A549 (cell line): ENCODE data around the gene ABCB8. TPM values are rescaled to one million over a fixed set of nuclear protein-coding genes. Genes with fewer than 3 reads are reported as not detected.

Experiments used
- ATAC-seq, 2 experiments: fragments of 200-7000 bp in 1 of 2; fragments of >200 bp in 1 of 2; cut with Nextera tagmentation in 1 of 2; cut with Tn5 transposase in 1 of 2; 3 replicates each; pipeline versions ENCODE4 v1.8.0 to v1.9.1; 2018 to 2020; ENCODE audit warnings: mild to moderate bottlenecking in 1 of 2, moderate library complexity in 1 of 2
- CTCF ChIA-PET: fragments of 300-600 bp; sonication (Branson Sonifier 250); formaldehyde crosslinking; extraction: SDS; loops from one replicate; lab custom pipeline; 2021; ENCODE audit warnings: antibody characterized with exemption, inconsistent platforms; lab: Yijun Ruan, JAX
- POLR2A ChIA-PET: fragments of 350-600 bp; formaldehyde crosslinking; extraction: SDS; loops from one replicate; lab custom pipeline; 2021; ENCODE audit warnings: antibody characterized with exemption, inconsistent platforms; lab: Yijun Ruan, JAX
- DNase-seq, 2 experiments: peaks; one replicate each; pipeline versions ENCODE4 v3.0.0 to v3.0.0-alpha.2; 2011 to 2016; ENCODE audit warnings: low read depth in 1 of 2, low spot score in 1 of 2
- FAIRE-seq: peaks from 2 replicates; lab custom pipeline; 2011; peaks lifted over from hg19 to GRCh38; lab: Jason Lieb, UNC
- H3K27ac ChIP-seq, 2 experiments: fragments of >200 bp; sonication (Bioruptor Twin); formaldehyde crosslinking; 3 replicates each; pipeline ENCODE4 v1.5.1; 2016 to 2017
- H3K4me1 ChIP-seq: fragments of >200 bp; sonication (Bioruptor Twin); formaldehyde crosslinking; 3 replicates; pipeline ENCODE4 v1.6.1; 2016
- H3K4me2 ChIP-seq: fragments of >200 bp; sonication (Bioruptor Twin); formaldehyde crosslinking; 3 replicates; pipeline ENCODE4 v1.6.1; 2016
- H3K4me3 ChIP-seq: fragments of >200 bp; sonication (Bioruptor Twin); formaldehyde crosslinking; 3 replicates; pipeline ENCODE4 v1.5.1; 2016
- H3K9me3 ChIP-seq: fragments of >200 bp; sonication (Bioruptor Twin); formaldehyde crosslinking; 3 replicates; pipeline ENCODE4 v1.6.1; 2016
- CHD4 ChIP-seq: fragments of 200-600 bp; sonication (generic); IDR thresholded peaks from 2 replicates; pipeline ENCODE4 v1.6.1; 2016; ENCODE audit warnings: antibody characterized with exemption, mild to moderate bottlenecking, borderline replicate concordance
- FOSB ChIP-seq: fragments of 250-450 bp; sonication (Bioruptor Pico); IDR thresholded peaks from 2 replicates; pipeline ENCODE4 v1.5.0; 2020; ENCODE audit warnings: mild to moderate bottlenecking, moderate library complexity
- HOXA7 ChIP-seq: fragments of 250-450 bp; sonication (Bioruptor Pico); IDR thresholded peaks from 2 replicates; pipeline ENCODE4 v1.5.0; 2020; ENCODE audit warnings: mild to moderate bottlenecking, moderate library complexity
- HOXB5 ChIP-seq: fragments of 250-450 bp; sonication (Bioruptor Pico); IDR thresholded peaks from 2 replicates; pipeline ENCODE4 v1.5.0; 2020; ENCODE audit warnings: mild to moderate bottlenecking, moderate library complexity
- MAFK ChIP-seq: fragments of 450-650 bp; IDR thresholded peaks from 2 replicates; pipeline ENCODE4 v1.6.1; 2014; ENCODE audit not compliant: partially characterized antibody
- MAZ ChIP-seq: fragments of 150-350 bp; IDR thresholded peaks from 2 replicates; pipeline ENCODE4 v1.6.1; 2014; ENCODE audit warnings: antibody characterized with exemption, low read depth, low read length, borderline replicate concordance
- PHF8 ChIP-seq: fragments of 200-600 bp; sonication (generic); IDR thresholded peaks from 2 replicates; pipeline ENCODE4 v1.6.1; 2016; ENCODE audit warnings: low read depth, mild to moderate bottlenecking, antibody characterized with exemption, moderate library complexity, borderline replicate concordance
- RAD21 ChIP-seq, 2 experiments: fragments of >200 bp in 1 of 2; sonication (Bioruptor Twin) in 1 of 2; formaldehyde crosslinking in 1 of 2; IDR thresholded peaks in 1 of 2; conservative IDR thresholded peaks in 1 of 2; 2 replicates in 1 of 2; 3 replicates in 1 of 2; pipeline ENCODE4 v1.6.1; 2012 to 2018; ENCODE audit warnings: inconsistent platforms in 1 of 2
- RFX5 ChIP-seq: fragments of 450-650 bp; IDR thresholded peaks from 2 replicates; pipeline ENCODE4 v1.7.1; 2014; ENCODE audit warnings: antibody characterized with exemption, mild to moderate bottlenecking, moderate library complexity
- SREBF2 ChIP-seq: fragments of 450-650 bp; IDR thresholded peaks from 2 replicates; pipeline ENCODE4 v1.6.1; 2014; ENCODE audit warnings: mild to moderate bottlenecking, moderate library complexity
- TP53 ChIP-seq: fragments of 250-450 bp; sonication (Bioruptor Pico); IDR thresholded peaks from 2 replicates; pipeline ENCODE4 v1.5.0; 2021; ENCODE audit warnings: mild to moderate bottlenecking, moderate library complexity
- ZC3H11A ChIP-seq: fragments of 450-650 bp; IDR thresholded peaks from 2 replicates; pipeline ENCODE4 v1.6.1; 2014; ENCODE audit warnings: antibody characterized with exemption, mild to moderate bottlenecking
- ZFP36 ChIP-seq: fragments of 450-650 bp; IDR thresholded peaks from 2 replicates; pipeline ENCODE4 v1.6.1; 2014; ENCODE audit warnings: borderline replicate concordance; ENCODE audit not compliant: partially characterized antibody
- WGBS: methylation state at CpG from one replicate; pipeline ENCODE4 v1.1.6; 2017; ENCODE audit errors: missing lambda C conversion rate; 5-methylcytosine and 5-hydroxymethylcytosine counted together
- polyA plus RNA-seq, 4 experiments: library from polyadenylated mRNA; depleted of rRNA in 3 of 4; stranded (reverse); fragments of >200 nt; fragmentation: RNase III in 1 of 4; extraction: RNeasy Plus Mini Kit Qiagen cat#74134 plus additional on column Dnase treatment in 1 of 4; gene quantifications; 2 replicates in 3 of 4; 3 replicates in 1 of 4; pipeline ENCODE4 v1.2.3, GENCODE V29; 2011 to 2017
- TF ChIP-seq, protein P1 (sequence below): fragments of >200 bp; sonication (Bioruptor Twin); formaldehyde crosslinking; IDR thresholded peaks from 3 replicates; pipeline ENCODE4 v1.5.1; 2016
- TF ChIP-seq, protein P2 (sequence below): IDR thresholded peaks from 2 replicates; pipeline ENCODE4 v1.6.1; 2012
- TF ChIP-seq, protein P3 (sequence below): fragments of 450-650 bp; IDR thresholded peaks from 2 replicates; pipeline ENCODE4 v1.6.1; 2014; ENCODE audit warnings: antibody characterized with exemption
- TF ChIP-seq, protein P4 (sequence below): fragments of >200 bp; sonication (Bioruptor Twin); formaldehyde crosslinking; IDR thresholded peaks from 2 replicates; pipeline ENCODE4 v1.6.1; 2016
- TF ChIP-seq, protein P5 (sequence below): fragments of >200 bp; sonication (Bioruptor Twin); formaldehyde crosslinking; IDR thresholded peaks from 3 replicates; pipeline ENCODE4 v1.6.1; 2016

ABCB8 gene
- polyA plus RNA-seq, 2 of the 4 experiments (the other 2 are of a cell fraction), result 19.6 to 41.1 TPM

DNA sequence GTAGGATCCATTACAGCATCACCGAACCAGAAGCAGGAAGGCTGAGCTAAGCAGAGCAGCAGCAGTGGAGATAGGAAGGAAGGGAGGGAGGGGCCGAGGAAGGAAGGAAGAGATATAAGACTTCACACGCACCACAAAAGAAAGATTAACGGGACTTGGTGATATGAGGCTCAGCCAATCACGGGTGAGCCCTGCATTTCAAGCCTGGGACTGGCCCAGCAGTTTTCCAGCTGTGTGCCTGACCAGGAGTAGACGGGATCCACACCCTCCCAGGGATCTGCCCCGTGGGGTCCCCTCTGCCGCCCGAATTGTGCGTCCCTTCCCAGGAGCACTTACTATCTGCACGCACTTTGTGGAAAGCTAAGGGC is 20.1 kb upstream of the ABCB8 start (continued):
- no peak for TF ChIP-seq CHD4
- TF ChIP-seq HOXA7 (CRISPR knock-in tag), result no peak
- TF ChIP-seq TP53, result no peak
- TF ChIP-seq HOXB5 (CRISPR knock-in tag), result no peak
- TF ChIP-seq FOSB (CRISPR knock-in tag), result no peak

DNA sequence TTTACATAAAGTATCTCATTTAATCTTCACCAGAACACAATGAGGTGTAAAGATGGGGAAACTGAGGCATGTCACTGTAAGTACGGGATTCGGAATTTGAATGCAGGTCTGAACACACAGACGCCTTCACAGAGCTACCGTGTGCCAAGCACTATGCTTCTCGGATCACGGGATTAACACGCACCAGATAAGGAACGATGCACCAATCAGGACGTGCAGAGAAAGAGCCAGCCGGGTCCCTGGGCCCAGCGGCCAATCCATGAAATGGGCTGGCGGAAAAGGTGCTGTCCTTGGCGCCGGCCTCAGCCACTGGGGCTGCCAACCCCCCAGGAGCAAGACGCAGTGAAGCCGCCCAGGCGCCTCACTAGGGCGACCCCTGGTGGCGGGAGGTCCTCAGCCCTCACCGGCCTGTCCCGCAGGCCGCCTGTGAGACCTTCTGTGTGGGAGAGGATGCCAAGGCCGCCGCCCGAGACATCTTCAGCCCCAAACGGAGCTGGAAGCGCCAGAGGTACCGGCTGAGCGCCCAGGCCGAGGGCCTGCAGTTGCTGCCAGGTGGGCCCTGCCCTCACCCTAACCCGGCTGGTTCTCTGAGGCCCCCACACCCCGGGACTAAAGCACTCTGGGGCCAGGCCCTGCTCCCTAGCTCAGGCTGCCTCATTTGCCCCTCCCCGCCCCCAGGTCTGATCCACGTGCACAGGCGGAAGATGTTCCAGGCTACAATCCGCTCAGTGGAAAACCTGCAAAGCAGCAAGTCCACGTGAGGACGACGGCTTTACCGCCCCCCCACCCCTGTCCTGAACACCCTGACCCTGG is 19.5 kb upstream of the ABCB8 start:
- peak; percentile 41 to 50 for DNase-seq
- FAIRE-seq, result no peak
- 86% methylated on average over 18 of the region's 40 CpGs for WGBS
- Histone ChIP-seq H3K9me3 (no peaks in the 10 kb centered on the region), H3K4me1 (peaks cover 23% of the 10 kb centered on the region; the same call in 1 of the 3 replicates), H3K4me2 (no peak overlapping the region)
- ATAC-seq, result peak in 1 of 2 experiments; percentile 74; a peak in 3 of 6 replicates
- CTCF ChIA-PET, result interaction anchor here (0.7 to 11.2 kb wide), 13 partner anchors 12 to 110 kb away, joined by 3 to 110 read pairs (median 7); partner anchors contain the start of genes ABCB8 and ATG9B
- TF ChIP-seq, protein P1, sequence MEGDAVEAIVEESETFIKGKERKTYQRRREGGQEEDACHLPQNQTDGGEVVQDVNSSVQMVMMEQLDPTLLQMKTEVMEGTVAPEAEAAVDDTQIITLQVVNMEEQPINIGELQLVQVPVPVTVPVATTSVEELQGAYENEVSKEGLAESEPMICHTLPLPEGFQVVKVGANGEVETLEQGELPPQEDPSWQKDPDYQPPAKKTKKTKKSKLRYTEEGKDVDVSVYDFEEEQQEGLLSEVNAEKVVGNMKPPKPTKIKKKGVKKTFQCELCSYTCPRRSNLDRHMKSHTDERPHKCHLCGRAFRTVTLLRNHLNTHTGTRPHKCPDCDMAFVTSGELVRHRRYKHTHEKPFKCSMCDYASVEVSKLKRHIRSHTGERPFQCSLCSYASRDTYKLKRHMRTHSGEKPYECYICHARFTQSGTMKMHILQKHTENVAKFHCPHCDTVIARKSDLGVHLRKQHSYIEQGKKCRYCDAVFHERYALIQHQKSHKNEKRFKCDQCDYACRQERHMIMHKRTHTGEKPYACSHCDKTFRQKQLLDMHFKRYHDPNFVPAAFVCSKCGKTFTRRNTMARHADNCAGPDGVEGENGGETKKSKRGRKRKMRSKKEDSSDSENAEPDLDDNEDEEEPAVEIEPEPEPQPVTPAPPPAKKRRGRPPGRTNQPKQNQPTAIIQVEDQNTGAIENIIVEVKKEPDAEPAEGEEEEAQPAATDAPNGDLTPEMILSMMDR, result peak; percentile 41; the same call in 2 of the 3 replicates
- TF ChIP-seq, protein P2, sequence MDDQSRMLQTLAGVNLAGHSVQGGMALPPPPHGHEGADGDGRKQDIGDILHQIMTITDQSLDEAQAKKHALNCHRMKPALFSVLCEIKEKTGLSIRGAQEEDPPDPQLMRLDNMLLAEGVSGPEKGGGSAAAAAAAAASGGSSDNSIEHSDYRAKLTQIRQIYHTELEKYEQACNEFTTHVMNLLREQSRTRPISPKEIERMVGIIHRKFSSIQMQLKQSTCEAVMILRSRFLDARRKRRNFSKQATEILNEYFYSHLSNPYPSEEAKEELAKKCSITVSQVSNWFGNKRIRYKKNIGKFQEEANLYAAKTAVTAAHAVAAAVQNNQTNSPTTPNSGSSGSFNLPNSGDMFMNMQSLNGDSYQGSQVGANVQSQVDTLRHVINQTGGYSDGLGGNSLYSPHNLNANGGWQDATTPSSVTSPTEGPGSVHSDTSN, result no peak
- TF ChIP-seq, all 56 proteins: peak for 1
- Histone ChIP-seq H3K4me3 (no peak overlapping the region), H3K27ac (no peak overlapping the region)
- POLR2A ChIA-PET, result no interaction called here

DNA sequence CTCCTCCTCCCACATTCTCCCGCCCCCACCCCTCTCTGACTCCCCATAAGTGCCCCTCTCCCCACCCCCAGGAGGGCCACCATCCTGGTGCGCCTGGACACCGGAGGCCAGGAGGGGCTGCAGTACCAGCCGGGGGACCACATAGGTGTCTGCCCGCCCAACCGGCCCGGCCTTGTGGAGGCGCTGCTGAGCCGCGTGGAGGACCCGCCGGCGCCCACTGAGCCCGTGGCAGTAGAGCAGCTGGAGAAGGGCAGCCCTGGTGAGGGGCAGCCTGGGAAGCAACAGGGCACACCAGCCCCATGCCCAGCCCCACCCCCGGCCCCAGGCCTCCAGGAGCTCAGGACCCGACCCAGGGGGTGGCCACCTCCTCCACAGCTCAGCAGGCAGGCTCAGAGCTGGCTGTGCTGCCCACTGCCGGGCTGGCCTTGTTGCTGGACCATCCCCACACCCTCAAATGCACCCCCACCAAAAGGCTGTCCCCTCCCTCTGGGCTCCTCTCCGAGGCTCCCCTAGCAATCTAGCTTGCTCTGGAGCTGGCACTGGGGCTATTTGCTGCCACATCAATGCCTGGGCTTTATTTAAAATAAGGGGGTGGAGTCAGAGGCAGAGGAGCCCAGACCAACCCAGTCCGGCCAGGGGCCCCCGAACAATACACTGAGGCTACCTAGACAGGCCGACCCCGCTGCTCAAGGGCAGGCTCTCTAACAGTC is 18.8 kb upstream of the ABCB8 start:
- 92% methylated on average over 4 of the region's 22 CpGs for WGBS
- ChIA-PET POLR2A (no interaction called here), CTCF (interaction anchor here (0.7 to 11.2 kb wide), 14 partner anchors 11 to 111 kb away, joined by 3 to 110 read pairs (median 6); partner anchors contain the start of genes ABCB8 and ATG9B)
- Histone ChIP-seq H3K9me3 (no peaks in the 10 kb centered on the region), H3K27ac (peak overlapping the region in 1 of 2 experiments; percentile 15; a peak in 3 of 6 replicates), H3K4me1 (peaks cover 23% of the 10 kb centered on the region; the same call in 1 of the 3 replicates), H3K4me2 (no peak overlapping the region), H3K4me3 (no peak overlapping the region)
- no peak for FAIRE-seq
- peak in 1 of 2 experiments; percentile 3; a peak in 1 of 6 replicates for ATAC-seq
- DNase-seq, result no peak
- TF ChIP-seq MAFK (no peak), MAZ (no peak), SREBF2 (no peak), PHF8 (no peak), CHD4 (no peak), FOSB (CRISPR knock-in tag) (no peak), ZFP36 (no peak), RFX5 (no peak), RAD21 (conservative IDR thresholded peaks at IDR 0.05 in 1 of 2, IDR thresholded peaks at IDR 0.05 in 1 of 2) (no peak), TP53 (no peak), ZC3H11A (no peak)
- TF ChIP-seq, protein P3, sequence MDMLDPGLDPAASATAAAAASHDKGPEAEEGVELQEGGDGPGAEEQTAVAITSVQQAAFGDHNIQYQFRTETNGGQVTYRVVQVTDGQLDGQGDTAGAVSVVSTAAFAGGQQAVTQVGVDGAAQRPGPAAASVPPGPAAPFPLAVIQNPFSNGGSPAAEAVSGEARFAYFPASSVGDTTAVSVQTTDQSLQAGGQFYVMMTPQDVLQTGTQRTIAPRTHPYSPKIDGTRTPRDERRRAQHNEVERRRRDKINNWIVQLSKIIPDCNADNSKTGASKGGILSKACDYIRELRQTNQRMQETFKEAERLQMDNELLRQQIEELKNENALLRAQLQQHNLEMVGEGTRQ, result no peak
- TF ChIP-seq, protein P4, sequence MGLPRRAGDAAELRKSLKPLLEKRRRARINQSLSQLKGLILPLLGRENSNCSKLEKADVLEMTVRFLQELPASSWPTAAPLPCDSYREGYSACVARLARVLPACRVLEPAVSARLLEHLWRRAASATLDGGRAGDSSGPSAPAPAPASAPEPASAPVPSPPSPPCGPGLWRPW, result no peak
- TF ChIP-seq, protein P5, sequence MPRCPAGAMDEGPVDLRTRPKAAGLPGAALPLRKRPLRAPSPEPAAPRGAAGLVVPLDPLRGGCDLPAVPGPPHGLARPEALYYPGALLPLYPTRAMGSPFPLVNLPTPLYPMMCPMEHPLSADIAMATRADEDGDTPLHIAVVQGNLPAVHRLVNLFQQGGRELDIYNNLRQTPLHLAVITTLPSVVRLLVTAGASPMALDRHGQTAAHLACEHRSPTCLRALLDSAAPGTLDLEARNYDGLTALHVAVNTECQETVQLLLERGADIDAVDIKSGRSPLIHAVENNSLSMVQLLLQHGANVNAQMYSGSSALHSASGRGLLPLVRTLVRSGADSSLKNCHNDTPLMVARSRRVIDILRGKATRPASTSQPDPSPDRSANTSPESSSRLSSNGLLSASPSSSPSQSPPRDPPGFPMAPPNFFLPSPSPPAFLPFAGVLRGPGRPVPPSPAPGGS, result no peak
- TF ChIP-seq, protein P2, result no peak
- TF ChIP-seq, all 56 proteins: peak for 0
